Fibroblast of skin of abdomen (primary cell): ENCODE data around the gene UNKL.
"Not testable (repeated sequence)": the region's sequence is repeated elsewhere in the genome, so short reads cannot be mapped to it uniquely, and the experiment has no call there.

ENCODE experiments used
- DNase-seq: peaks from one replicate; pipeline ENCODE4 v3.0.0-alpha.2; 2013

UNKL gene

GRCh38 chr16:1335996-1336395 is 78.5 kb downstream of the UNKL start:
- DNase-seq, result no peak

GRCh38 chr16:1335211-1335971 is 79.1 kb downstream of the UNKL start:
- DNase-seq, result no peak

- DNase-seq, result no peak
Observed at GRCh38 chr16:1334739-1335138, 79.8 kb downstream of the UNKL start.

GRCh38 chr16:1333854-1334700 is 80.4 kb downstream of the UNKL start:
- no peak for DNase-seq

GRCh38 chr16:1333149-1333812 is 81.2 kb downstream of the UNKL start, which contains the start of gene BAIAP3:
Gene BAIAP3, plus strand, starts transcription at chr16:1333645. Its CDS starts 4,905 bp downstream, at chr16:1338550.
- no peak for DNase-seq

- no peak for DNase-seq
Observed at GRCh38 chr16:1332618-1333148, 81.8 kb downstream of the UNKL start.

GRCh38 chr16:1331712-1332617 is 82.5 kb downstream of the UNKL start:
- DNase-seq, result no peak

GRCh38 chr16:1330931-1331711 is 83.4 kb downstream of the UNKL start:
- no peak for DNase-seq

GRCh38 chr16:1330260-1330914 is 84.1 kb downstream of the UNKL start:
- no peak for DNase-seq

- not testable (repeated sequence) for DNase-seq
Observed at GRCh38 chr16:1328961-1329360, 85.5 kb downstream of the UNKL start.

- DNase-seq, result not testable (repeated sequence)
Observed at GRCh38 chr16:1328136-1328535, 86.4 kb downstream of the UNKL start.

- DNase-seq, result no peak
Observed at GRCh38 chr16:1327619-1327947, 86.9 kb downstream of the UNKL start.

GRCh38 chr16:1326946-1327618 is 87.4 kb downstream of the UNKL start:
- no peak for DNase-seq

GRCh38 chr16:1326391-1326790 is 88.1 kb downstream of the UNKL start:
- DNase-seq, result no peak

- no peak for DNase-seq
Observed at GRCh38 chr16:1325673-1326371, 88.7 kb downstream of the UNKL start.

GRCh38 chr16:1325261-1325660 is 89.2 kb downstream of the UNKL start:
- DNase-seq, result no peak

GRCh38 chr16:1324286-1324826 is 90.1 kb downstream of the UNKL start:
- no peak for DNase-seq

- no peak for DNase-seq
Observed at GRCh38 chr16:1323296-1324239, 90.9 kb downstream of the UNKL start.
